ENCODE results near the gene NPHP4. TPM values are rescaled to one million over a fixed set of nuclear protein-coding genes. Genes with fewer than 3 reads are reported as not detected.

NPHP4 gene
- 6.0 and 10.2 TPM in 2 replicates for total RNA-seq

DNA sequence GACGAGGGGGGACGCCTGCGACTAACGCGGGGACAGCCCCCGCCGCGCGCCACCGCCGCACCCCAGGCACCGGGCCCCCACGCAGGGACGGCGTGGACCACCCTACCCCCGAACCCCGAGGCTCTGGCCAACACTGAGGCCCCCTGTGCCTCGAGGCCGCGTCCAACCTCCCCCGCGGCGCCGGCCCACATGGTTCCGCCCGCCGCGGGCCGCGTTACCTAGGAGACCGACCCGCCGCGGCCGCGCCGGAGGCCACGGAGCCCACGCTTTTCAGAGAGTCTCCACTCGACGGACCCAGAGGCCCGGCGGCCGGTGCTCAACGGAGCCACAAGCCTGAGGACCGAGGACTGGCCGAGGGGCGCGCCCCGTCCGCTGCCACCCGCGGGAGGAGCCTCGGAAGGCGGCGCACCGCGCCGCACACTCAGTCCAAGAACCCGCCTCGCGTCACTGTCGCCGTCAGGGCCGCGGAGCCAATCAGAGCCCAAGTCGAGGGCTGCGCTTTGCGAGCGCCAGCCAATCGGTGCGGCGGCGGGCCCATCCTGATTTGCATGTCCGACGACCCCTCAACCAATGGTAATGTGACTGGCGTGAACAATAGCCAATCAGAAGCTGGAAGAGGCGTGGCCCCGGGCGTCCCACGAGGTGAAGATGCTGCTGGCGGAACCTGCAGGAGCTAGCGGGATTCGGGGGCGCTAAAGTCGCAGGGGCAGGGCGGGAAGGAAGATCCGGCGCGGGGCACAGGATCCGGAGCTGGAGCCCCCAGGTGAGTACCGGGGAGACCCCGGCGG is at the start of gene NPHP4:
NPHP4 (minus strand) TSS at position 400 of the 788 bp plus-strand sequence. CDS start 6,136 bp downstream, outside the sequence.

Small RNA genes lying within 50 kb of the gene (small RNA-seq; reads per million reads assigned to genes)
- gene MIR4689 = not detected

Other genes starting within 250 kb of the NPHP4 start
- 1.1 and 2.7 TPM in 2 replicates for gene KCNAB2, start 53.5 kb upstream of the NPHP4 start, total RNA-seq
- gene CHD5, start 187.9 kb upstream of the NPHP4 start, total RNA-seq = under 0.01 TPM in 1 of 2 replicates, not detected in the other
- 66.9 and 120 TPM in 2 replicates for gene RPL22, start 207.2 kb upstream of the NPHP4 start, total RNA-seq
- 13.6 and 26.7 TPM in 2 replicates for gene RNF207, start 213.7 kb upstream of the NPHP4 start, total RNA-seq
- 29.1 and 57.9 TPM in 2 replicates for gene ICMT, start 243.5 kb upstream of the NPHP4 start, total RNA-seq

Data from placental epithelial cell (primary cell).